Stomach (tissue), 9 donors: ENCODE results near the gene HBD. TPM values are rescaled to one million over a fixed set of nuclear protein-coding genes. Genes with fewer than 3 reads are reported as not detected.

Source experiments
- DNase-seq, 2 donors: peaks; one replicate each; pipeline versions ENCODE4 v3.0.0 to v3.0.0-alpha.2; 2013 to 2019
- H3K27ac ChIP-seq, 5 donors: fragments of 200-600 bp in 4 of 5; sonication (generic) in 4 of 5; one replicate each; pipeline ENCODE4 v1.5.1; 2013 to 2019; ENCODE audit warnings: mild to moderate bottlenecking in 1 of 5, moderate library complexity in 1 of 5
- H3K27me3 ChIP-seq, 3 donors: fragments of 200-600 bp; sonication (generic); one replicate each; pipeline ENCODE4 v1.5.1; 2017 to 2019; ENCODE audit warnings: mixed run types in 1 of 3
- H3K36me3 ChIP-seq, 4 donors: fragments of 200-600 bp; sonication (generic); 1 replicate in 3 of 4; 2 replicates in 1 of 4; pipeline ENCODE4 v1.5.1; 2016 to 2019
- H3K4me1 ChIP-seq, 4 donors: fragments of 200-600 bp; sonication (generic); one replicate each; pipeline ENCODE4 v1.5.1; 2016 to 2019
- H3K4me3 ChIP-seq, 4 donors: fragments of 200-600 bp; sonication (generic) in 3 of 4; one replicate each; pipeline ENCODE4 v1.5.1; 2016 to 2019; ENCODE audit warnings: mild to moderate bottlenecking in 1 of 4
- H3K9me3 ChIP-seq, 4 donors: fragments of 200-600 bp; sonication (generic); one replicate each; pipeline ENCODE4 v1.5.1; 2016 to 2019
- EP300 ChIP-seq: sonication (generic); formaldehyde crosslinking; IDR thresholded peaks from one replicate; pipeline ENCODE4 v1.6.1; 2017; ENCODE audit warnings: antibody characterized with exemption
- POLR2A ChIP-seq, 4 donors: fragments of 450-650 bp; IDR thresholded peaks; one replicate each; pipeline ENCODE4 v1.6.1; 2016; ENCODE audit warnings: antibody characterized with exemption in 4 of 4, control low read depth in 2 of 4, mild to moderate bottlenecking in 1 of 4, moderate library complexity in 1 of 4
- POLR2AphosphoS5 ChIP-seq, 3 donors: sonication (generic); formaldehyde crosslinking; IDR thresholded peaks; one replicate each; pipeline ENCODE4 v1.6.1; 2016; ENCODE audit warnings: antibody characterized with exemption in 3 of 3
- WGBS, 5 donors: extraction: QIAGEN DNeasy Blood & Tissue Kit in 3 of 5; methylation state at CpG; one replicate each; pipeline versions ENCODE4 v1.1.5 to v1.1.7; 2013 to 2018; 5-methylcytosine and 5-hydroxymethylcytosine counted together
- intact Hi-C: fragments of 100-400 bp; cut with DNase I; formaldehyde crosslinking; loops from one replicate; pipeline ENCODE4 v1.15.1; 2023; ENCODE audit warnings: low total_unique reads
- polyA plus RNA-seq, 3 donors: library from polyadenylated mRNA; stranded (reverse); fragments of 200-250 nt; gene quantifications; one replicate each; pipeline ENCODE4 v1.2.3, GENCODE V29; 2013
- total RNA-seq, 5 donors: library from RNA; depleted of rRNA; stranded (reverse); fragments of >200 nt; gene quantifications; one replicate each; pipeline versions ENCODE4 v1.1.0 to v1.2.3, GENCODE V29; 2014 to 2016
- TF ChIP-seq, protein P1 (sequence below), 7 experiments: fragments of 450-650 bp in 4 of 7; fragments of 200-600 bp in 3 of 7; sonication (generic) in 3 of 7; IDR thresholded peaks; one replicate each; pipeline ENCODE4 v1.5.1; 2016 to 2019; ENCODE audit warnings: antibody characterized with exemption in 7 of 7, control low read depth in 2 of 7, mild to moderate bottlenecking in 1 of 7
- donor health status: healthy with polysubstance abuse.
- donor health status: Bipolar disorder and iron deficiency.
- donor health status: healthy.

The HBD gene
- total and polyA plus RNA-seq, 8 donors = 0.20 to 4.8 TPM; not detected in 6

DNA sequence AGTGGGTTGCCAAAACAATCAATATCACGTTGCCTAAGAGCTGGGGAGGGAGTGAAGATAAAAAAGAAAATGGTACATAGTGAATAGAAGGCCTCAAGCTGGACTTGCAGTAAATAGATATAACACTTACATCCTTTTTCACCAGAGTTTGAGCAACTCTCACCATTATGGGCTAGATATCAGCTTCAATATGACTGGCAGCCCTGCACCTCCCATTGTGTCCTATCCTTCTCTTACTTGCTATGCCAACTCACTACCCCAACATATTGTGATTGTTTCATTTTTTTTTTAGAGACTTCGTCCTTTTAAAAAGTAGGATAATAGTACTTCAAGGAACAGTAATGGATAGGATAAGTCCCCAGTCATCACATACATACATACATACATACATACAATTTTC lies 7.9 kb upstream of the HBD start:
- Histone ChIP-seq H3K27ac (no peak overlapping the region), H3K4me3 (no peak overlapping the region), H3K36me3 (no peaks in the 10 kb centered on the region), H3K9me3 (no peaks in the 10 kb centered on the region), H3K27me3 (no peaks in the 10 kb centered on the region), H3K4me1 (no peaks in the 10 kb centered on the region)
- DNase-seq = no peak
- TF ChIP-seq POLR2AphosphoS5 (IDR thresholded peaks at IDR 0.05) = no peak
- no peak for TF ChIP-seq POLR2A (IDR thresholded peaks at IDR 0.05)
- TF ChIP-seq, protein P1, sequence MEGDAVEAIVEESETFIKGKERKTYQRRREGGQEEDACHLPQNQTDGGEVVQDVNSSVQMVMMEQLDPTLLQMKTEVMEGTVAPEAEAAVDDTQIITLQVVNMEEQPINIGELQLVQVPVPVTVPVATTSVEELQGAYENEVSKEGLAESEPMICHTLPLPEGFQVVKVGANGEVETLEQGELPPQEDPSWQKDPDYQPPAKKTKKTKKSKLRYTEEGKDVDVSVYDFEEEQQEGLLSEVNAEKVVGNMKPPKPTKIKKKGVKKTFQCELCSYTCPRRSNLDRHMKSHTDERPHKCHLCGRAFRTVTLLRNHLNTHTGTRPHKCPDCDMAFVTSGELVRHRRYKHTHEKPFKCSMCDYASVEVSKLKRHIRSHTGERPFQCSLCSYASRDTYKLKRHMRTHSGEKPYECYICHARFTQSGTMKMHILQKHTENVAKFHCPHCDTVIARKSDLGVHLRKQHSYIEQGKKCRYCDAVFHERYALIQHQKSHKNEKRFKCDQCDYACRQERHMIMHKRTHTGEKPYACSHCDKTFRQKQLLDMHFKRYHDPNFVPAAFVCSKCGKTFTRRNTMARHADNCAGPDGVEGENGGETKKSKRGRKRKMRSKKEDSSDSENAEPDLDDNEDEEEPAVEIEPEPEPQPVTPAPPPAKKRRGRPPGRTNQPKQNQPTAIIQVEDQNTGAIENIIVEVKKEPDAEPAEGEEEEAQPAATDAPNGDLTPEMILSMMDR (IDR thresholded peaks at IDR 0.05) = no peak
- no peak for TF ChIP-seq EP300
- intact Hi-C loops = no loop called here
- 54 to 69% (median 61%) methylated on average over 2 of the region's 2 CpGs for WGBS, 5 donors

- no peak for TF ChIP-seq EP300
- TF ChIP-seq, protein P1 (IDR thresholded peaks at IDR 0.05) = no peak
- no peak for TF ChIP-seq POLR2AphosphoS5 (IDR thresholded peaks at IDR 0.05)
- TF ChIP-seq POLR2A (IDR thresholded peaks at IDR 0.05) = no peak
- WGBS, 5 donors = 65 to 80% (median 71%) methylated on average over 3 of the region's 3 CpGs
- H3K4me1 ChIP-seq = no peaks in the 10 kb centered on the region
- H3K9me3 ChIP-seq = no peaks in the 10 kb centered on the region
- no peak overlapping the region for H3K27ac ChIP-seq
- DNase-seq = no peak
- intact Hi-C loops = no loop called here
- no peak overlapping the region for H3K4me3 ChIP-seq
- H3K36me3 ChIP-seq = no peaks in the 10 kb centered on the region
- no peaks in the 10 kb centered on the region for H3K27me3 ChIP-seq
Measured at GRCh38 chr11:5241458-5241857, 7.2 kb upstream of the HBD start.

GRCh38 chr11:5240458-5240857 lies 6.2 kb upstream of the HBD start:
- H3K27me3 ChIP-seq = no peaks in the 10 kb centered on the region
- no peak overlapping the region for H3K4me3 ChIP-seq
- H3K9me3 ChIP-seq = no peaks in the 10 kb centered on the region
- intact Hi-C loops = no loop called here
- WGBS, 5 donors = 49 to 70% (median 60%) methylated on average over 2 of the region's 2 CpGs
- DNase-seq = no peak
- H3K4me1 ChIP-seq = no peaks in the 10 kb centered on the region
- TF ChIP-seq EP300 (no peak), POLR2AphosphoS5 (IDR thresholded peaks at IDR 0.05) (no peak), POLR2A (IDR thresholded peaks at IDR 0.05) (no peak)
- TF ChIP-seq, protein P1 (IDR thresholded peaks at IDR 0.05) = no peak
- H3K27ac ChIP-seq = no peak overlapping the region
- H3K36me3 ChIP-seq = no peaks in the 10 kb centered on the region

GRCh38 chr11:5240056-5240455 lies 5.8 kb upstream of the HBD start:
- no peak for TF ChIP-seq EP300
- no peak for TF ChIP-seq POLR2A (IDR thresholded peaks at IDR 0.05)
- TF ChIP-seq POLR2AphosphoS5 (IDR thresholded peaks at IDR 0.05) = no peak
- TF ChIP-seq, protein P1 (IDR thresholded peaks at IDR 0.05) = no peak
- Histone ChIP-seq H3K4me1 (no peaks in the 10 kb centered on the region), H3K27me3 (no peaks in the 10 kb centered on the region)

More at GRCh38 chr11:5240056-5240455, 5.8 kb upstream of the HBD start:
- intact Hi-C loops = no loop called here
- no peaks in the 10 kb centered on the region for H3K9me3 ChIP-seq
- WGBS, 5 donors = 78 to 92% (median 83%) methylated on average over 1 of the region's 1 CpG
- H3K4me3 ChIP-seq = no peak overlapping the region
- H3K27ac ChIP-seq = no peak overlapping the region
- H3K36me3 ChIP-seq = no peaks in the 10 kb centered on the region
- DNase-seq = no peak
